OCI-LY1 (cell line): Measurements from ENCODE around the gene LRCH4.
"Not testable (repeated sequence)": the region's sequence is repeated elsewhere in the genome, so short reads cannot be mapped to it uniquely, and the experiment has no call there.

Experiments used
- H2AFZ ChIP-seq: fragments of 200-600 bp; sonication (generic), shearing (Covaris generic); 2 replicates; pipeline ENCODE4 v1.6.0; 2014; ENCODE audit warnings: antibody characterized with exemption, mild to moderate bottlenecking, low read length
- H3F3A ChIP-seq: fragments of 200-600 bp; sonication (generic), shearing (Covaris generic); 2 replicates; pipeline ENCODE4 v1.6.0; 2014; ENCODE audit warnings: mild to moderate bottlenecking, antibody characterized with exemption, low read length, moderate library complexity; ENCODE audit not compliant: insufficient read depth
- H3K27ac ChIP-seq: fragments of 200-600 bp; sonication (generic); 2 replicates; pipeline ENCODE4 v1.5.1; 2014; ENCODE audit warnings: low read length, mixed run types, mild to moderate bottlenecking, low read depth; ENCODE audit not compliant: poor library complexity, severe bottlenecking
- H3K27me3 ChIP-seq: fragments of 200-600 bp; sonication (generic); 2 replicates; pipeline ENCODE4 v1.6.0; 2014; ENCODE audit warnings: antibody characterized with exemption, mild to moderate bottlenecking, low read length, moderate library complexity; ENCODE audit not compliant: insufficient read depth
- H3K36me3 ChIP-seq: fragments of 200-600 bp; sonication (generic); 2 replicates; pipeline ENCODE4 v1.6.1; 2014; ENCODE audit warnings: mild to moderate bottlenecking, antibody characterized with exemption, low read length, moderate library complexity, mixed read lengths; ENCODE audit not compliant: insufficient read depth
- H3K4me1 ChIP-seq: fragments of 200-600 bp; sonication (generic); 2 replicates; pipeline ENCODE4 v1.5.1; 2014; ENCODE audit warnings: mild to moderate bottlenecking, low read length, moderate library complexity; ENCODE audit not compliant: insufficient read depth, severe bottlenecking
- H3K4me2 ChIP-seq: fragments of 200-600 bp; sonication (generic), shearing (Covaris generic); 2 replicates; pipeline ENCODE4 v1.6.1; 2014; ENCODE audit warnings: low read length
- H3K4me3 ChIP-seq: fragments of 200-600 bp; sonication (generic); 2 replicates; pipeline ENCODE4 v1.5.1; 2014; ENCODE audit warnings: low read length, low read depth, mild to moderate bottlenecking, mixed read lengths; ENCODE audit not compliant: poor library complexity, severe bottlenecking
- H3K79me2 ChIP-seq: fragments of 200-600 bp; shearing (Covaris generic); 2 replicates; pipeline ENCODE4 v1.6.1; 2016; ENCODE audit warnings: mixed run types, low read length, mixed read lengths; ENCODE audit not compliant: insufficient read depth
- H3K9ac ChIP-seq: fragments of 200-600 bp; sonication (generic), shearing (Covaris generic); 2 replicates; pipeline ENCODE4 v1.6.1; 2014; ENCODE audit warnings: mild to moderate bottlenecking, low read length, mixed read lengths
- H3K9me2 ChIP-seq: fragments of 200-600 bp; sonication (generic), shearing (Covaris generic); 2 replicates; pipeline ENCODE4 v1.6.1; 2014; ENCODE audit warnings: low read depth, mild to moderate bottlenecking, low read length, mixed read lengths
- H3K9me3 ChIP-seq: fragments of 200-600 bp; shearing (Covaris generic); 2 replicates; pipeline ENCODE4 v1.6.1; 2014; ENCODE audit warnings: low read length, mixed read lengths
- H4K20me1 ChIP-seq: fragments of 200-600 bp; sonication (generic), shearing (Covaris generic); 2 replicates; pipeline ENCODE4 v1.6.0; 2016; ENCODE audit warnings: mild to moderate bottlenecking, low read length; ENCODE audit not compliant: insufficient read depth
- CTCF ChIP-seq: fragments of 200-600 bp; sonication (generic), shearing (Covaris generic); IDR thresholded peaks from 2 replicates; pipeline ENCODE4 v1.5.1; 2017; ENCODE audit warnings: mild to moderate bottlenecking, antibody characterized with exemption, low read length, moderate library complexity, mixed read lengths
- EZH2 ChIP-seq: fragments of 200-600 bp; sonication (generic), shearing (Covaris generic); IDR thresholded peaks from 2 replicates; pipeline ENCODE4 v1.8.0; 2017; ENCODE audit warnings: borderline replicate concordance, mixed run types, mild to moderate bottlenecking, antibody characterized with exemption, low read length, moderate library complexity, mixed read lengths

LRCH4 gene

GRCh38 chr7:100544967-100545359 lies 41.0 kb downstream of the LRCH4 start:
- Histone ChIP-seq H3K4me3 (no peak overlapping the region), H3K36me3 (no peaks in the 10 kb centered on the region), H3F3A (no peaks in the 10 kb centered on the region), H3K4me1 (peaks cover 11% of the 10 kb centered on the region), H2AFZ (no peak overlapping the region), H3K27ac (no peak overlapping the region), H3K9ac (no peak overlapping the region), H3K9me2 (no peaks in the 10 kb centered on the region), H4K20me1 (no peaks in the 10 kb centered on the region; the same call in 1 of the 2 replicates), H3K27me3 (peaks cover 4% of the 10 kb centered on the region; the same call in 1 of the 2 replicates), H3K4me2 (no peak overlapping the region), H3K79me2 (no peaks in the 10 kb centered on the region), H3K9me3 (no peaks in the 10 kb centered on the region)
- TF ChIP-seq CTCF, result no peak
- no peak for TF ChIP-seq EZH2

GRCh38 chr7:100544386-100544785 lies 41.5 kb downstream of the LRCH4 start:
- H3K9me3 ChIP-seq, result no peaks in the 10 kb centered on the region
- no peak overlapping the region for H3K4me3 ChIP-seq
- peaks cover 5% of the 10 kb centered on the region; the same call in 1 of the 2 replicates for H3K27me3 ChIP-seq
- H4K20me1 ChIP-seq, result no peaks in the 10 kb centered on the region; the same call in 1 of the 2 replicates
- H3K79me2 ChIP-seq, result no peaks in the 10 kb centered on the region
- no peak overlapping the region for H3K9ac ChIP-seq
- H3F3A ChIP-seq, result no peaks in the 10 kb centered on the region
- H2AFZ ChIP-seq, result no peak overlapping the region
- no peak overlapping the region for H3K4me2 ChIP-seq
- H3K4me1 ChIP-seq, result peaks cover 13% of the 10 kb centered on the region
- TF ChIP-seq EZH2, result no peak
- TF ChIP-seq CTCF, result no peak
- no peak overlapping the region for H3K27ac ChIP-seq
- no peaks in the 10 kb centered on the region for H3K9me2 ChIP-seq
- H3K36me3 ChIP-seq, result no peaks in the 10 kb centered on the region

- no peak overlapping the region for H3K27ac ChIP-seq
- no peaks in the 10 kb centered on the region for H3K79me2 ChIP-seq
- H3F3A ChIP-seq, result no peaks in the 10 kb centered on the region
- H3K9ac ChIP-seq, result no peak overlapping the region
- H3K27me3 ChIP-seq, result peaks cover 5% of the 10 kb centered on the region; the same call in 1 of the 2 replicates
- H2AFZ ChIP-seq, result no peak overlapping the region
- peaks cover 13% of the 10 kb centered on the region for H3K4me1 ChIP-seq
- no peak for TF ChIP-seq CTCF
- TF ChIP-seq EZH2, result no peak
- H3K36me3 ChIP-seq, result no peaks in the 10 kb centered on the region
- H4K20me1 ChIP-seq, result no peaks in the 10 kb centered on the region; the same call in 1 of the 2 replicates
- H3K4me2 ChIP-seq, result no peak overlapping the region
- H3K9me2 ChIP-seq, result no peaks in the 10 kb centered on the region
- H3K4me3 ChIP-seq, result no peak overlapping the region
- H3K9me3 ChIP-seq, result no peaks in the 10 kb centered on the region
Observed at GRCh38 chr7:100543586-100543985, 42.3 kb downstream of the LRCH4 start.

- not testable (repeated sequence) for H3K27ac ChIP-seq, H3K4me3 ChIP-seq, H4K20me1 ChIP-seq, H3F3A ChIP-seq, H3K9me3 ChIP-seq, H3K4me2 ChIP-seq, H3K9me2 ChIP-seq, H3K79me2 ChIP-seq, H3K27me3 ChIP-seq, H3K9ac ChIP-seq, H3K36me3 ChIP-seq, H2AFZ ChIP-seq
- peaks cover 15% of the 10 kb centered on the region for H3K4me1 ChIP-seq
Observed at GRCh38 chr7:100541309-100541708, 44.6 kb downstream of the LRCH4 start.
